GM15510 (cell line): ENCODE data around the gene CDH13.

Experiments
- POLR2A ChIP-seq: IDR thresholded peaks from 3 replicates; pipeline ENCODE4 v1.6.1; 2011; ENCODE audit warnings: borderline replicate concordance; ENCODE audit not compliant: insufficient read length; ENCODE audit errors: extremely low read depth

CDH13 gene

DNA sequence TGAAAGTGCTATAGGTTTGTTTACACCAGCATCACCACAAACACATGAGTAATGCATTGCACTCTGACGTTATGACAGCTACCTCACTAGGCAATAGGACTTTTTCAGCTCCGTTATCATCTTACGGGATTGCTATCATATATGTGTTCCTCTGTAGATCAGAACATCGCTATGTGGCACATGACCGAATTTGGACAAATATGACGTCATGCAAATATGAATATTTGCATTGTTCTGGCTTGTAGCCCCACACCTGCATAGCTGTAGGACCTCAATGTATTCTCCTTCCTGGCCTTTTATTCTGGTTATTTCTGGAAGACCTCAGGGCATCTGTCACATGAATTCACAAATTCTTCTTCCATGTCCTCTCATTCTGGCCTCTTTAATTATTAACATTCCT is 393.2 kb downstream of the CDH13 start:
- TF ChIP-seq POLR2A = no peak

DNA sequence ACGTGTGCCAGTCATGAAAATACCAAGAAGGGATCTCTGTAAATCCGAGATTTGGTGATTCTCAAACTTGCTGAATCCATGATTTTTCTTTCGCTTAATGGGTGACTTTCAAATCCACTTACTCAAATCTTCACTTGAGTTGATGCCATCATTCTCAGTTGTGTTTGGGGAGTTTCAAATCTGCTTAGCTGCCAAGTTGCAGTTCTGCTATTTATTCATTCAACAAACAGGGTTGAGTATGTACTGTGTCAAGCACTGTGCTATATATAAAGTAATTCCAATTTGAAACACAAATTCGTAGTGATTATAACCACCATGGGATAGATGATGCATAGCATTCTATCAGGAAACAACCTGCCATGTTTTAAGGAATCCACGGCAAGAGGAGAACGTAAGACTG is 394.3 kb downstream of the CDH13 start:
- no peak for TF ChIP-seq POLR2A

DNA sequence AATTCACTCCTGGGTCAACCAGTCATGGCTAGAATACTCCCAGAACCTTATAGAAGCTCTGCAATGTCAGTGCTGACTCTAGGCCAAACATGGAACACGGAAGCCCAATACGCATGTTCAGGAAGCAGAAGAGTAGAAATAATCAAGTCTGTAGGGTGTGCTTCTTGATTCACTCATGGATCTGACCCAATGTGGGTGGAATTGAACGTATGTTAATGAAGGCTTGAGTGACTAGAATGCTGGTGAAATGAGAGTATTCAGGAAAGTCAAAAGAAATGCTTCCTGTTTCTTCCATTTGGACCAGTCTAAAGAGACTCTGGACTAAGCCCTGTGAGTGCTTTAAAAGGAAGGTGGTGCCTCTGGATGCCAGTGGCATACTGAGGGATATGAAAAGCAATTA is 395.0 kb downstream of the CDH13 start:
- TF ChIP-seq POLR2A = no peak

DNA sequence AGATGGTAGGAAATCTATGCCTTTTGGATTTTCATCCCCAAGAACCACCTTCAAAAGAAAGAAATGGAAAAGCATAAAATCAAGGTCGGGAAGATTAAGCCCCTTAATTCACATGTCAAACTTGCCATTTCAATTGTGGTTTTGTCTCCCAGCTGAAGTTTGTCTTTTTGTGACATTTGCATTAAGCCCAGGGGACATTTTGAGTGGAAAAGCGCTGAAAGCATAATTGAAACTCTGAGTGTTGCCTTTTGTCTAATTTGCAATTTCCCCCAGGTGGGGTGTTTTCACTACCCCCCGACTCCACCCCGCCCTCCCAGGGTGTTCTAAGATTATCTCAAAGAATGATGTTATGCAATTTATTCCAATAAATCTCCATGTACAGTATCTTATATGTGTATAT is 396.2 kb downstream of the CDH13 start:
- TF ChIP-seq POLR2A = no peak

DNA sequence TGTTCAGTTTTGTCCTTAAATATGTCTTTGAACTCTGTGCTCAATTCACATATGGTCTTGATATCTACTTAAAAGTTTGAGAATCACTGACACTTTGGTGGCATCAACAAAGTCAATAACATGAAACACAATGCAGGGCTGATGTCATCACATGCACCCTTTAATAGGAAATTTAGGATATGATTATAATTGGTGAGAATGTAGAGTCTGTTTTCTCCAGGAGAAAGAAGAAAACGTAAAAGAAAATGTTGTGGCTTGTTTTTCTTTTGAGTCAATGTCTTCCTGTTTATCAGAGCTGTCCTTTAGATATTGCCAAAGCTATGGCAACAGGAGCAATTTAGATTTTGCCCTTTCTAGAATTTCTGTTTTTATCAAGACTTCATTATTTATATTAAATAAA is 396.9 kb downstream of the CDH13 start:
- no peak for TF ChIP-seq POLR2A

DNA sequence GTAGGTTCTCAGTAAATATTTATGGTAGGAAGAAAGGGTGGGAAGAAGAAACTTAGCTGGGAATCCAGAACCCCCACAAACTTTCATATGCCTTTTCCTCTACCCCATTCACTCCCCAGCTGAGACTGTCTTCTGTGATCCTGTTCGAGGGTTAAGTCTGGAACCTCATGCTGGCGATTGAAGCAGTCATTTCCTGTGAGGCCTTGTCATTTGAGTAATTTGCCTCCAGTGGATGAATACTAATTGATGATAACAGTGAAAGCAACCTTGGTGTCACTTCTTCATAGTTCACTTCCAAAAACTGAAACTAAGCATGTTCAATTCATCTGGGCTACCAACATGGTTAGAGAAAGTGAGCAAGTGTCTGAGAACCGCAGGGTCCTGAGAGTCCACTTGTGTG is 401.2 kb downstream of the CDH13 start:
- TF ChIP-seq POLR2A = no peak

DNA sequence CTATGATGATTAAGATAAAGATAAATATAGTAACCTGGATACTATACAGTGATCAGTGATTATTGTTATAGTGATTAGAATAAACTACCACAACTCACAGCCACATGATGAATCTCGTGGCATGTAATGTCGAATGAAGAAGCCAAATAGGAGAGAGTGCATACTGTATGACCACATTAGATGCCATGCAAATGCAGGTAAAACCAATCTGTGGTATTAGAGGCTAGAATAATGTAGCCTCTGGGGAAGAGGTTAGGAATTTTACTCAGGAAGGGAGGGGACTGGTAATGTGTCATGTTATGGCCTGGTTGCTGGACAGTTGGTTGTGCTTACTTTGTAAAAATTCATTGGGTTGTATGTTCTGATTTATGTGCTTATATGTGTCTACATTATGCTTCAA is 402.7 kb downstream of the CDH13 start:
- no peak for TF ChIP-seq POLR2A

DNA sequence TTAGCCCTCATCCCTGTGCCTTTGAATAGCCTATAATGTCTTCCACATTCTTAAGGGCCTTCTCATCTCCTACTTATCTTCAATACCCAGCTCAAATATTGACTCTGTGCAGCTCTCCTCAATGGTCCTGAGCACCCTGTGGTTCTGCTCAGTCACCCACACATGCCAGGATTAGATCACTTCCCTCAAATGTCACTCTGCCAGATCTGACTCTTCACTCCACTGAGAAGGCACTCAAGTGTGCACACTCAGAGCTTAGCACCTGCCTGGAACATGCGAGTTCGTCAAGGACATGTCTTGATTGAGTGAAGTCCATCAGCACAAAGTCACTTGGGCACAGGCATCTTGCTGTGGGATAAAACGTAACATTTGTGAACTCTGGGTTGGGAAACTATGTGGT is 404.8 kb downstream of the CDH13 start:
- TF ChIP-seq POLR2A = no peak

DNA sequence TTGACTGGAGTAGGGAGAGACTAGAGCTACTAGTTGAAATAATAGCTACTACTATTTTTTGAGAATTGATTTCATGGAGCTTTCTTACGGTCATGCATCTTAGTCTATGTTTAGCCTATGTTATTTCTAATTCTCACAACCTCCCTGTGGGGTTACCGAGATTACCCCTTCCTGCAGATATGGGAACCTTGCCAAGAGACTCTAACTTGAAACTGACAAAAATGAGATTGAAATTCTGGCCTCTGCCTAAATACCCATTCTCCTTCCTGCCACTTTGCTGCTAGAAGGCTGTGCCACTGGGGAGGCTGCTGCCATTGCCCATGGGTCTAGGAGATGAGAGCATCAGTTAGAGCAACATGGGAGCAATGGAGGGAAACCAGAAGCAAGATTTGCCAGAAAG is 410.3 kb downstream of the CDH13 start:
- no peak for TF ChIP-seq POLR2A

DNA sequence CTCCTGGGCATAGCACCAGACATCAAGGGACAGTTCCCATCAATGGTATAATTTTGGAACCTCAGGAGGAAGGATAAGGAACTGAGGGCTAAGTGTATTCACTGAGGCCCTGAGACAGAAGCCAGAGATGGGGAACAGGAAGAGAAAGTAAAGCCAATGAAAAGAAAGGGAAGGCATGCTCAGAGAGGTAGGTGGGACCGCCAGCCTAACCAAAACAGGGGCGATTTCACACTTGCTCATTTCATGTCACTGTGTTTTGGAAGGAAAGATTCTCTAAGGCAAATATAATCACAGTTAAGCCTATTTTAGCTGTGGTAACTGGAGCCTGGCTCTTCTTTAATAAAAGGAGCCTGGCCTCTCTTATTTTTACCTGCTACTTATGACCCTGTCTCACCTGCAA is 411.1 kb downstream of the CDH13 start:
- no peak for TF ChIP-seq POLR2A

DNA sequence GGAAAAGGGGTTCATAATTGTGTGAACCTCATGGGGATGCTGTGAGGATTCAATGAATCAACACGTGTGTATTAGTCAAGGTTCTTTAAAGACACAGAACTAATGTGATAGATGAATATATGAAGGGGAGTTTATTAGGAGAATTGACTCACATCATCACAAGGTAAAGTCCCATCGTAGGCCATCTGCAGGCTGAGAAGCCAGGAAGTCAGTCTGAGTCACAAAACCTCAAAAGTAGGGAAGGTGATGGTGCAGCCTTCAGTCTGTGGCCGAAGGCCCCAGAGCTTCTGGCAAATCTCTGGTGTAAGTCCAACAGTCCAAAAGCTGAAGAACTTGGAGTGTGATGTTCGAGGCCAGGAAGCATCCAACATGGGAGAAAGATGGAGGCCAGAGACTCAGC is 413.4 kb downstream of the CDH13 start:
- TF ChIP-seq POLR2A = no peak

DNA sequence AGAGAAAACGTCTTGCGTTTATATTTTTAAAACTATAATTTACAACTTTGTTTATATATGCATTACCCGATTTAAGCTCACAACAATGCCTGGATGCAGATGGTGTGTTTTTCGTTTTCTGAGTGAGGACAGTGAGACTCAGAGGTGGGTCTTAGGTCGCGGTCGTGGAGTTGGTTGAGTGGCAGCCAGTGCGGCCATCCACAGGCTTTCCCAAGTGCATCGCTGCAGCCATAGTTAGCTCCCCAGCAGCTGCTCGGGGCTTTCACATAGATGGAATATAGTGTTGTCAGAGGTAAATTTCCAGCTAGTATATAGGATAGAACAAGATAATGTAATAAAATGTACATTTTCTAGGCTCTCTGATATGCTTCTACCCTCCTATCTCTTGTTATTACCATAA is 417.8 kb downstream of the CDH13 start:
- TF ChIP-seq POLR2A = no peak

DNA sequence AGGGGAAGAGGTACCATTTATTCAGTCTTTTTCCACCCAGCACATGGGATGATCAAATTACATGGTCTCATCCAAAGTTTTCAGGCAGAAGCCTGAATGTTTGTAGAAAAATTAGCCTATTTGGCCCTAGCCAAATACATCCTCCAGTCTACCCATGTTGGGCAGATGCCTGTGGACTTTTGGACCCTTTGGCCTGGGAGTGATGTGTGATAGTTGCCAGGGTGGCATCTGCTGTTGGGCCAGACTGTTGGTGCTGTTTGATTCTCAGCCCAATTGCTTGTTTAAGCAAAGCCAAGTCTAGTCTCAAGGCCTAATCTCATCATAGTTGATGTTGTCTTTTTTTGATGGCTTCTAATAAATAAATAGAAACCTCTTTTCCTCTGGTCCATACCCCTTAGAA is 419.0 kb downstream of the CDH13 start:
- no peak for TF ChIP-seq POLR2A

DNA sequence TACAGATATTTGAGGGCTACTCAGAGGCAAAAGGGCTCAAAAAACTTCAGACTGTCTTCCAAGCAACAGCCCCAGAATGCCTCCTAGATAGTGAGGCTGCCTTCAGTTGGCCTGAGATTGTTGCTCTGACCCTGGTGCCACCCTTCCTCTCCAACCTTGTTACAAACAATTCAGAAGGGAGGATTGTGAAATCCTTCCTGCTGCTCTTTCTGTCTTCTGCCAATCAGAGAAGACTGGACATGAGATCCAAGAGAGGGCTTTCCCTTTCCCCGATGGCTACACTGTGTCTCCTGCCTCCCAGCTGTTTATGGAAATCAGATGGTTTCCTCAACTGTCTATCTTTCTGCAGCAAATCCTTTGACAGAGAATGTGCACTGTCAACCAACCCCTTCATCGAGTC is 419.9 kb downstream of the CDH13 start:
- TF ChIP-seq POLR2A = no peak

DNA sequence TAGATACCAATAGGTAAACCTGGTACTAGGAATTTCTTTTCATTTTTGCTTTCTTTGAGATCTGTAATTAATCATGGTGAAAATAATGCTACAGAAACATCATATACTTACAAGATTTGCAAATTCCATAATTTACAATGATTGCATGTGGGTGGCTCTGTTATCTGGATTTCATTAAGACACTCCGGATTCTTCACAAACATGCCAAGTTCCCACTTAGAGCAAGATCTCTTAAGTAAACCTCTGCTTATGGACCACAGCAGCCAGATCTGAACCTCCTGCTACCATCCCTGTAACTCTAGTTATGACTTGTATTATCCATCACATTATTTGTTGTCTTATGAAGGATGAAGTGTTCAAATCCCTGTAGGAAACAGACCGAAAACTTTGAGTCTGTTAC is 424.7 kb downstream of the CDH13 start:
- TF ChIP-seq POLR2A = no peak

DNA sequence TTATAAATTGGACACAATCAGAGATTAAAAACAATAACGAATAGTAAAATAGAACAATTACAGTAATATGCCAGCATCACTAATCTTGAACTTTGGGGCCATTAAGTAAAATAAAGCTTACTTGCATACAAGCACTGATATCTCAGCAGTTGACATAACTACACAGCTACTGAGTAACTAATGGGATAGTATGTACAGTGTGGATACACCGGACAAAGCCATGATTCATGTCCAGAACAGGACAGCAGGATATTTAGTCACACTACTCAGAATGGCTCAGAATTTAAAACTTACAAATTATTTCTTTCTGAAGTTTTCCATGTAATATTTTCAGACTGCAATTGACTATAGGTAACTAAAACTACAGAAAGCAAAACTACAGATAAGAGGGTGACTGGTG is 427.5 kb downstream of the CDH13 start:
- no peak for TF ChIP-seq POLR2A

DNA sequence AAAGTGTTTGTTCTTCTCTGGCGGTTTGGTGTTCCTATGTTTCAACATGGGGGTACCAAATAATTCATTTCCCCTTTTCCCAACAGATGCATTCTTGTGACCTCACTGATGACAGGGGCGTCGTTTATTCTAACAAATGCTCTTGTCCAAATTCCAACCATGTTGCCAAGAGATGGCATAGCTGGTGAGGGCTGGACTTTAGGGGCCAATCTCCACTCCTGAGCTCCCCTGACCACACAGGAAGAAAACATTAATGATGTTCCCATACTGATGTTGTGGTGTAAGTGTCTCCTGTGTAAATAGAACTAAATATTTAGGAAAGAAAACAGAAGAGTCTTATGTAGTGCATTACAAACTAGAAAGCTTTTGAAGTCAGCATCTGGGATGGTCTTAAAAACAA is 431.6 kb downstream of the CDH13 start:
- no peak for TF ChIP-seq POLR2A

DNA sequence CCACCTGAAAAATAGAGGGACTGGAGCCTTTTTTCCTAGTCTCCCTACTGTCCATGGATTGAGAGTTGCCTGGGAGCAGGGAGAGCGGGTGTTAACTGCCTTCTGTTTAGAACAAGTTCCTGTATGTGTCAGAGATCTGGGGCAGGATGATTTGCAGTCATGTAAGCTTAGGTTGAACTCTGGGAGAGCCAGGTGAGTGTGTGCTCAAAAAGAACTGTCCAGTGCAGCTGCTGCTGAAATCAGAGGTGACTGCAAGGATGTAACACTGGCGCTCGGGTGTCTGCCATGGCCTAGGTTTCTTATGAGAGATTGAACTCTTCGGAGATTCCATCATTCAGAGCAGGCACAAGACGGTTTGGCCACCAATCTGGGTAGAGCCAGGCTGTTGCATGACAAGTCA is 432.5 kb downstream of the CDH13 start:
- no peak for TF ChIP-seq POLR2A

DNA sequence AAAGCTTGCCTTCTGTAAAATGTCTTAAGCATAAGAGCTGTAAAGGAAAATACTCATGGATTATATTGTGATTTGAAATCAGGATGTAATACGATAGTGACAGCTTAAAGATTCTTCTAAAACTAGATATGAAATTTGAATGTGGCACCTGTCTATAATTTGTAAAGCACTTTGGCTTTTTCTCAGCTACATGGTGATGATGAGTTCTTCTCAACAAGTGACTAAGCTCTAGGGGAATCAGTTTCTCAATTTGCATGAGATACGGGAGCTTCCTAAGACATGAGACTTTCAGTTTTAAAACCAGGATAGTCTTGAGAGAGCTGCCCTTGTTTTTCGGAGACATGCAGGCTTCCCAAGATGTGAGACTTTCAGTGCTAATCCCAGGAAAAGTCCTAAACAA is 439.2 kb downstream of the CDH13 start:
- TF ChIP-seq POLR2A = no peak

DNA sequence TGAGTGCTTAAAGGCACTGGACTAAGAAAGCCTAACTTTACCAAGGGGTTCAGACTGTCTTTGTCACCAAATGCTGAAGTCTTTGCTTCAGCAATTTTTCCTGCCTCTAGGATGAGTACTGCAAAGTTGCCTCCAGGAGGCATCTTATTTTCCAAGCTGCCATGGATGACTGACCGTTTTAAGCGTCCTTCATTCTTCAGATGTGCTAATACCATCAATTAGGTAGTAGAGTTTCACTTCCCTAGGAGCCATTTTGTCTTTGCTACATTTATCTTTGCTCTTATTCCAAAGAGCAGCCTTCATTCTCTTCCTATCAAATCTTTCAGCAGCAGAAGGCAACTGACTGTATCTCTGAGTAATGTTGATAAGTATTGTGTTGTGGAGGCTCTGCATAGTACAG is 440.1 kb downstream of the CDH13 start:
- no peak for TF ChIP-seq POLR2A
